ENCODE data around the gene HDDC3.

GRCh38 chr15:90911302-90911623, 21.1 kb downstream of the HDDC3 start:
- TF ChIP-seq CTCF (conservative IDR thresholded peaks at IDR 0.05), result no peak
- no peak for TF ChIP-seq ZFX (IDR thresholded peaks at IDR 0.05)
